ENCODE data around the gene ACBD4.

The ACBD4 gene

GRCh38 chr17:45114117-45114932 lies 21.2 kb upstream of the ACBD4 start:
- Histone ChIP-seq H3K4me1 (ENCODE audit: control insufficient read depth in 2 of 2, insufficient read depth in 1 of 2, low read depth in 1 of 2, low read length in 2 of 2) (peaks cover 0 to 10% of the 10 kb centered on the region in 2 donors), H2BK120ac (ENCODE audit: low read depth, low read length) (no peak overlapping the region), H3K4me2 (ENCODE audit: insufficient read depth, low read length, poor library complexity, severe bottlenecking) (no peak overlapping the region), H3K14ac (ENCODE audit: low read length) (peak overlapping the region; percentile 31), H3K36me3 (replicated peaks in 1 of 2; ENCODE audit: control insufficient read depth in 2 of 2, insufficient read depth in 2 of 2, low read length in 2 of 2) (peaks cover 0 to under 1% of the 10 kb centered on the region in 2 donors), H3K23ac (ENCODE audit: low read depth, low read length, poor library complexity) (peak overlapping the region; percentile 85), H3K27ac (replicated peaks; ENCODE audit: low read length) (no peak overlapping the region), H2AFZ (ENCODE audit: low read length) (no peak overlapping the region), H4K8ac (ENCODE audit: low read depth, low read length) (no peak overlapping the region), H2AK5ac (ENCODE audit: low read depth, low read length) (peak overlapping the region; percentile 1), H3K18ac (ENCODE audit: low read length) (peak overlapping the region; percentile 38), H3K9ac (ENCODE audit: low read depth, low read length, poor library complexity) (no peak overlapping the region), H3K9me3 (replicated peaks in 1 of 2; ENCODE audit: control insufficient read depth in 2 of 2, insufficient read depth in 1 of 2, low read depth in 1 of 2, low read length in 2 of 2) (peaks cover 0 to 2% of the 10 kb centered on the region in 2 donors), H2BK15ac (ENCODE audit: low read length) (no peak overlapping the region), H3K4me3 (ENCODE audit: low read length in 2 of 2) (no peak overlapping the region), H2BK5ac (ENCODE audit: low read length) (no peak overlapping the region), H3K79me1 (ENCODE audit: low read depth, low read length) (no peaks in the 10 kb centered on the region), H3K27me3 (ENCODE audit: control insufficient read depth in 3 of 3, insufficient read depth in 3 of 3, low read depth in 1 of 3, low read length in 3 of 3) (no peaks in the 10 kb centered on the region), H2BK12ac (ENCODE audit: low read length) (no peak overlapping the region), H4K91ac (ENCODE audit: low read depth, low read length, poor library complexity) (no peak overlapping the region), H3K4ac (ENCODE audit: low read length) (no peak overlapping the region)
- WGBS, 2 donors (ENCODE audit: extremely low coverage in 2 of 2, insufficient read length in 2 of 2, insufficient replicate concordance in 1 of 2) = no CpG with 5 or more reads among the region's 19 CpGs
- DNase-seq (ENCODE audit: low spot score) = no peak

- peak overlapping the region; percentile 1 for H2AK5ac ChIP-seq (ENCODE audit: low read depth, low read length)
- H2BK5ac ChIP-seq (ENCODE audit: low read length) = no peak overlapping the region
- no peak overlapping the region for H2BK15ac ChIP-seq (ENCODE audit: low read length)
- H2BK120ac ChIP-seq (ENCODE audit: low read depth, low read length) = no peak overlapping the region
- no peak overlapping the region for H3K4me2 ChIP-seq (ENCODE audit: insufficient read depth, low read length, poor library complexity, severe bottlenecking)
- H3K23ac ChIP-seq (ENCODE audit: low read depth, low read length, poor library complexity) = peak overlapping the region; percentile 63
- H3K9me3 ChIP-seq (replicated peaks in 1 of 2; ENCODE audit: control insufficient read depth in 2 of 2, insufficient read depth in 1 of 2, low read depth in 1 of 2, low read length in 2 of 2) = peaks cover 0 to 2% of the 10 kb centered on the region in 2 donors
- no peaks in the 10 kb centered on the region for H3K36me3 ChIP-seq (replicated peaks in 1 of 2; ENCODE audit: control insufficient read depth in 2 of 2, insufficient read depth in 2 of 2, low read length in 2 of 2)
- no peak overlapping the region for H4K8ac ChIP-seq (ENCODE audit: low read depth, low read length)
- no CpG with 5 or more reads among the region's 26 CpGs for WGBS, 2 donors (ENCODE audit: extremely low coverage in 2 of 2, insufficient read length in 2 of 2, insufficient replicate concordance in 1 of 2)
- no peaks in the 10 kb centered on the region for H3K79me1 ChIP-seq (ENCODE audit: low read depth, low read length)
- H2BK12ac ChIP-seq (ENCODE audit: low read length) = peak overlapping the region; percentile 41
- H4K91ac ChIP-seq (ENCODE audit: low read depth, low read length, poor library complexity) = no peak overlapping the region
- H2AFZ ChIP-seq (ENCODE audit: low read length) = no peak overlapping the region
- no peak overlapping the region for H3K27ac ChIP-seq (replicated peaks; ENCODE audit: low read length)
- H3K14ac ChIP-seq (ENCODE audit: low read length) = peak overlapping the region; percentile 92
- H3K18ac ChIP-seq (ENCODE audit: low read length) = peak overlapping the region; percentile 76
- no peak overlapping the region for H3K4ac ChIP-seq (ENCODE audit: low read length)
- H3K27me3 ChIP-seq (ENCODE audit: control insufficient read depth in 3 of 3, insufficient read depth in 3 of 3, low read depth in 1 of 3, low read length in 3 of 3) = no peaks in the 10 kb centered on the region
- no peak overlapping the region for H3K4me3 ChIP-seq (ENCODE audit: low read length in 2 of 2)
- H3K9ac ChIP-seq (ENCODE audit: low read depth, low read length, poor library complexity) = no peak overlapping the region
- peaks cover 0 to 10% of the 10 kb centered on the region in 2 donors for H3K4me1 ChIP-seq (ENCODE audit: control insufficient read depth in 2 of 2, insufficient read depth in 1 of 2, low read depth in 1 of 2, low read length in 2 of 2)
- DNase-seq (ENCODE audit: low spot score) = no peak
These were observed 20.4 kb upstream of the ACBD4 start for GRCh38 chr17:45115015-45115625.

DNA sequence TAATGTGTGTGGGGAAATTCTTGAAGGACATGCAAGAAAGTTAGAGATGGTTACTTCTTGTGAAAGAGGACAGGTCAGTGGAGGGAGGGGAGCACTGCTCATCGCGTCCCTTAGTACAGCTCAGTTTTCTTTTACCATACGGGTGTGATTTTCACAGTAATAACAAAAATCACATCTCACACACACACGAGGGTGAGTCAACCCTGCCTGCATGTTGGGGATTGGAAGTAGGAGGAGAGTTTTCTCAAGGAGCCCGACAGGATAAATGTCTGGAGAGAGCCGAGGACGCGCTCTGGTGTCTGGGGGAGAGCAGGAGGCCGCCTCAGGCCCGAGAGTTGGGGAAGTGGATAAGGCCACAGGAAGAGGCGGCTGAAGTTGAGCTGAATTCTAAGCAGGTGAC lies 19.6 kb upstream of the ACBD4 start:
- DNase-seq (ENCODE audit: low spot score) = no peak
- H3K9ac ChIP-seq (ENCODE audit: low read depth, low read length, poor library complexity) = no peak overlapping the region
- WGBS, 2 donors (ENCODE audit: extremely low coverage in 2 of 2, insufficient read length in 2 of 2, insufficient replicate concordance in 1 of 2) = no CpG with 5 or more reads among the region's 11 CpGs
- no peak overlapping the region for H2BK5ac ChIP-seq (ENCODE audit: low read length)
- peaks cover 0 to 2% of the 10 kb centered on the region in 2 donors for H3K9me3 ChIP-seq (replicated peaks in 1 of 2; ENCODE audit: control insufficient read depth in 2 of 2, insufficient read depth in 1 of 2, low read depth in 1 of 2, low read length in 2 of 2)
- H3K4me2 ChIP-seq (ENCODE audit: insufficient read depth, low read length, poor library complexity, severe bottlenecking) = no peak overlapping the region
- no peak overlapping the region for H2BK12ac ChIP-seq (ENCODE audit: low read length)
- H3K23ac ChIP-seq (ENCODE audit: low read depth, low read length, poor library complexity) = no peak overlapping the region
- H3K36me3 ChIP-seq (replicated peaks in 1 of 2; ENCODE audit: control insufficient read depth in 2 of 2, insufficient read depth in 2 of 2, low read length in 2 of 2) = no peaks in the 10 kb centered on the region
- H3K14ac ChIP-seq (ENCODE audit: low read length) = no peak overlapping the region
- H3K79me1 ChIP-seq (ENCODE audit: low read depth, low read length) = no peaks in the 10 kb centered on the region
- no peak overlapping the region for H4K91ac ChIP-seq (ENCODE audit: low read depth, low read length, poor library complexity)
- H3K4ac ChIP-seq (ENCODE audit: low read length) = no peak overlapping the region
- no peak overlapping the region for H2AFZ ChIP-seq (ENCODE audit: low read length)
- no peak overlapping the region for H3K4me3 ChIP-seq (ENCODE audit: low read length in 2 of 2)
- no peak overlapping the region for H2BK120ac ChIP-seq (ENCODE audit: low read depth, low read length)
- H2BK15ac ChIP-seq (ENCODE audit: low read length) = no peak overlapping the region
- H3K18ac ChIP-seq (ENCODE audit: low read length) = peak overlapping the region; percentile 8
- H3K27me3 ChIP-seq (ENCODE audit: control insufficient read depth in 3 of 3, insufficient read depth in 3 of 3, low read depth in 1 of 3, low read length in 3 of 3) = no peaks in the 10 kb centered on the region
- H2AK5ac ChIP-seq (ENCODE audit: low read depth, low read length) = peak overlapping the region; percentile 56
- peaks cover 0 to 10% of the 10 kb centered on the region in 2 donors for H3K4me1 ChIP-seq (ENCODE audit: control insufficient read depth in 2 of 2, insufficient read depth in 1 of 2, low read depth in 1 of 2, low read length in 2 of 2)
- H4K8ac ChIP-seq (ENCODE audit: low read depth, low read length) = no peak overlapping the region
- H3K27ac ChIP-seq (replicated peaks; ENCODE audit: low read length) = no peak overlapping the region

DNA sequence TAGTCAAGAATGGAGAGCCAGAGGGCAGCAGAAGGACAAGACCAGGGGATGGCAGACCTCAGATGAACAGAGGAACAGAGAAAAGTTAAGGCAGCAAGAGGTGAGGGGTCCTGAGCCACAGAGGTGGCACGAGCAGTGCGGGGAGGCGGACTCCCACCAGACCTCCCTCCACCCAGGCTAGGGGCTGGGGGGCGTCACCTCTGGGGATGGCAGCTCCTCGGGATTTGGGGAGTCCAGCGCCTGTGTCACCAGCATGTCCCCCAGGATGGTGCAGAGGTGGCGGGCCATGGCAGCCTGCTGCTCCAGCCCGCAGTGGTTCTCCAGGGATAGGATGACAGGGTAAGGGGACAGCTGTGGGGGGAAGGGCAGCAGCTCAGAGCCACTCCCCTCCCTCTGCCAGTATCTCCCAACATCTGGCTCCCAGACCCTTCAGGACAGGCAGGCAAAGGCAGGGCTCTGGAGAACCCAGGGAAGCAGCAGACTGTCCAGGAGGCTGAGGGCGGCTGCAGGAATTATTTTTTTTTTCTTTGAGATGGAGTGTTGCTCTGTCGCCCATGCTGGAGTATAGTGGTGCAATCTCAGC lies 19.0 kb upstream of the ACBD4 start:
- Histone ChIP-seq H2BK120ac (ENCODE audit: low read depth, low read length) (no peak overlapping the region), H2BK5ac (ENCODE audit: low read length) (peak overlapping the region; percentile 42), H2AFZ (ENCODE audit: low read length) (no peak overlapping the region), H3K4me2 (ENCODE audit: insufficient read depth, low read length, poor library complexity, severe bottlenecking) (no peak overlapping the region), H4K91ac (ENCODE audit: low read depth, low read length, poor library complexity) (no peak overlapping the region), H2BK15ac (ENCODE audit: low read length) (no peak overlapping the region), H2BK12ac (ENCODE audit: low read length) (peak overlapping the region; percentile 11), H3K14ac (ENCODE audit: low read length) (no peak overlapping the region), H3K9ac (ENCODE audit: low read depth, low read length, poor library complexity) (no peak overlapping the region), H3K79me1 (ENCODE audit: low read depth, low read length) (no peaks in the 10 kb centered on the region), H3K4ac (ENCODE audit: low read length) (no peak overlapping the region), H3K27ac (replicated peaks; ENCODE audit: low read length) (no peak overlapping the region), H4K8ac (ENCODE audit: low read depth, low read length) (no peak overlapping the region), H3K18ac (ENCODE audit: low read length) (peak overlapping the region; percentile 70), H3K4me1 (ENCODE audit: control insufficient read depth in 2 of 2, insufficient read depth in 1 of 2, low read depth in 1 of 2, low read length in 2 of 2) (peaks cover 0 to 6% of the 10 kb centered on the region in 2 donors), H3K9me3 (replicated peaks in 1 of 2; ENCODE audit: control insufficient read depth in 2 of 2, insufficient read depth in 1 of 2, low read depth in 1 of 2, low read length in 2 of 2) (peaks cover 0 to 2% of the 10 kb centered on the region in 2 donors), H2AK5ac (ENCODE audit: low read depth, low read length) (peak overlapping the region; percentile 56), H3K4me3 (ENCODE audit: low read length in 2 of 2) (no peak overlapping the region), H3K27me3 (ENCODE audit: control insufficient read depth in 3 of 3, insufficient read depth in 3 of 3, low read depth in 1 of 3, low read length in 3 of 3) (no peaks in the 10 kb centered on the region), H3K23ac (ENCODE audit: low read depth, low read length, poor library complexity) (no peak overlapping the region), H3K36me3 (replicated peaks in 1 of 2; ENCODE audit: control insufficient read depth in 2 of 2, insufficient read depth in 2 of 2, low read length in 2 of 2) (no peaks in the 10 kb centered on the region)
- no CpG with 5 or more reads among the region's 10 CpGs for WGBS, 2 donors (ENCODE audit: extremely low coverage in 2 of 2, insufficient read length in 2 of 2, insufficient replicate concordance in 1 of 2)
- DNase-seq (ENCODE audit: low spot score) = no peak
